Stimulated activated CD4-positive, alpha-beta T cell treated with anti-CD3 and anti-CD28 coated beads, Interleukin-15, amount 100 ng/mL, for 24 hours (primary cell): ENCODE results near the gene LTB.
A peak's percentile ranks its signal among the peaks of the same experiment; 100 is the strongest.
"Not testable (repeated sequence)": the region's sequence is repeated elsewhere in the genome, so short reads cannot be mapped to it uniquely, and the experiment has no call there.

Experiments used
- DNase-seq: peaks from one replicate; pipeline ENCODE4 v3.0.0-alpha.2; 2020

The LTB gene

DNA sequence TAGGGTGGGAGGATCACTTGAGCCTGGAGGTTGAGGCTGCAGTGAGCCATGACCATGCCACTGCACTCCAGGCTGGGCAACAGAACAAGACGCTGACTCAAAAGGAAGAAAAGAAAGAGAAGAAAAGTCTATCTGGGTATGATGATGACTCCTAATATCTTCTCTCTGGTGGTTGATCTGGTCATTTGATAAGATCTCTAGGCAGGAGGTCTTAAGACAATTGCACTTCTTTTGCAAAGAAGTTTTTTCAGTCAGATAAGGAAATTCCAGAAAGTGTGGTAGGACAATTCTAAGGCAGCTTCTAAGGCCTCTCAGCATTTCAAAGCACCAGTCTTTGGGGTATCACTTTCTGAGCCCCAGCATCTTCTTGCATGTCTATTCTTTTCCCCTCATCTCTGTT is 25.1 kb upstream of the LTB start:
- no peak for DNase-seq

DNA sequence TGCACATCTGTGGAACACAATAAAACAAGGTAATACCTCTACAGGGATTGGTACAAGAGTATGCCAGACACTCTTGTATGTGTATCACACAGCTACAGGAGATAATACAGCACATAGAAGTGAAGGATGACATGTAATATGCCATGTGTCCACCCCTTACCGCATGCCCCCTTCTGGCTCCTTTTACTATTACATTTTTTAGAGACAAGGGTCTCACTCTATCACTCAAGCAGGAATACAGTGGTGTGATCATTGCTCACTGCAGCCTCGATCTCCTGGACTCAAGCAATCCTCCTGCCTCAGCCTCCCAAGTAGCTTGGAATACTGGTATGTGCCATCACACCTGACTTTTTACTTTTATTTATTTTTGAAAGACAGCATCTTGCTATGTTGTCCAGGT is 14.8 kb upstream of the LTB start:
- peak; percentile 54 for DNase-seq

DNA sequence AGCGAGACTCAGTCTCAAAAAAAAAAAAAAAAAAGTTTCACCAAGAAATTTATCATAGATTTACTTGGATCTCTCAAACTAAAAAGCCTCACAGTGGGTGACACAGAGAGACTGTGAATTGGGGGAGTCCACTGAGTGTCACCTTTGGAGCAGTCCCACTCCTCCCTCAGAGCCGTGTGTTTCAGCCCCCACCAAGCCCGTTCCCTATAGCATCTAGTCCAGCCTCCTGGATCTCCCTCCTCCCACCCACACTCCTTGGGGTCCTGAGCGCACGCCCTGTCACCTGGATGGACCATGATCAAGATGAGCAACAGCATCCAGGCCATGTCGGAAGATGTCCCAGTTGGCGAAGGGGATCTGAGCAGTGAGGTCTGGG is 10.2 kb upstream of the LTB start:
- DNase-seq, result no peak

DNA sequence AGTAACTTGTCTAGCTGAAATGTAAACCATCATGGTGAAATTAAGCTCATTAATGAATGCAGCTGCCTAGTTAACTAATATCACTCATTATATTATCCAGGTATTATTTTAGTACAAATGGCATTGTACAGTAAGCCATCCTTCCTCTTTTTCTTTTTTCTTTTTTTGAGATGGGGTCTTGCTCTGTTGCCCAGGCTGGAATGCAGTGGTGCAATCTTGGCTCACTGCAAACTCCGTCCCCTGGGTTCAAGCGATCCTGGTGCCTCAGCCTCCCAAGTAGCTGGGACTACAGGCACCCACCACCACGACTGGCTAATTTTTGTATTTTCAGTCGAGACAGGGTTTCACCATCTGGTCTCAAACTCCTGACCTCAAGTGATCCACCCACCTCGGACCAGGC is 8.5 kb upstream of the LTB start:
- DNase-seq, result not testable (repeated sequence)

DNA sequence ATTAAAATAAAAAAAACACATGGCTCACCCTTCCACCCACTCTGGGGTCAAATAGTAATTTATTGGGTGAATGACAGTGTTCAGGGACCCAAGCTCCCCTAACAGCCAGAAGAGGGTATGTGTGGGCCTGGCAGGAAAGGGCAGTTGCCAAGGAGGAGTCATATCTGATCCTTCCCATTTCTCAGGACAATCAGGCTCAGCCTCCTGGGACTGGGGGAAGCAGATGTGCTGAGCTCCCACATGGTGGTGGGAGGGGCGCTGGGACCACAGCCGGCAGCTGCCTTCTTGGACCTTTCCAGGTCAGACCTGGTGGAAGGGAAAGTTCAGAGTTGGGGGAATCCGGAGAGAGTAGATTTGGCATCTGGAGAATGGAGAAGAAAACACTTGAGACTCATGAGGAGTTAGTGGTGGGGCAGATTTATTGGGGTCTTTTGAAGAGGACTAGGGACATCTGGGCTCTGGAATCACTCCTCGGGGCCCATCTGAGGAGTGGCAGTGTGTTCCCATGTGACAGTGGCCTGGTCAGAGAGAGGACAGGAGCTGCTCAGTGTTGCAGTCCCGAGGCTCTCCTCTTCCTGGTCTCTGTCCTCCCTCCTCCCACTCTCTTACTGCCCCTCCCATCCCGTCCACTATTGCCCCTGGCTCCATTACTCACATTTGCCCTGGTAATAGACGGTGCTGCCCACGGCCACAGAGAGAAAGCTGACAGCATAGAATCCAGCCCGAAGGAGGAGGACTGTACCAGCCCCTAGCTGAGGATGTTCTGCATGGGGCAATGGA is 6.8 kb upstream of the LTB start:
- no peak for DNase-seq

DNA sequence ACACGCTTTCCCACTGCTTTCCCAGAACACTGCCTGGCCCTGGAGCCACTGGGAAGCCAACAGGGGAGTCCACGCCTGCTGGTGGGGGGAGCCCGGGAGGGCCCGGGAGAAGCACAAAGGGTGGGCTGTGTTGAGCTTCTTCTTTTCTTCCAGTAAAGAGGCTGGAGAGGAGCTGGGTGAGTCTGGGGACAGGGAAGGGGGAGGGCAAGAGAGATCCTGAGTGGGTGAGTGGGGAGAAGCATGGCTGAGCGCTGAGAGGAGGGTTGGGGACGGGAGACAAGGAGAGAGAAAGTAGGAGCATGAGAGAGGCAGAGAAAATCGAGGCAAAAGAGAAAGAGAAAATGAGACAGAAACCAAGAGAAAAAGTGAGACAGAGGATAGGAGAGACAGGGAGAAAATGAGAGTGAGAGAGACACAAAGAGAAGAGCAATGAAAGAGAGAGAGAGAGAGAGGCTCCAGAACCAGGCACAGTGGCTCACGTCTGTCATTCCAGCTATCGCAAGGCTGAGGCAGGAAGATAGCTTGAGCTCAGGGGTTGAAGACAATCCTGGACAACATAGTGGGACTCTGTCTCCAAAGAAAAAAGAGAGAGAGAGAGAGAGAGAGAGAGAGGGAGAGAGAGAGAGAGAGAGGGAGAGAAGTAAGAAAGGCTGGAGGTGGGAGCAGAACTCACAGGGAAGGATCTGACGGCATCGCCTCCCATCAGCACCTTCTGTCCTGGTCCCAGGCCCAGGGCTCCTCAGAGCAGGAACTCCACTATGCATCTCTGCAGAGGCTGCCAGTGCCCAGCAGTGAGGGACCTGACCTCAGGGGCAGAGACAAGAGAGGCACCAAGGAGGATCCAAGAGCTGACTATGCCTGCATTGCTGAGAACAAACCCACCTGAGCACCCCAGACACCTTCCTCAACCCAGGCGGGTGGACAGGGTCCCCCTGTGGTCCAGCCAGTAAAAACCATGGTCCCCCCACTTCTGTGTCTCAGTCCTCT is 5.9 kb upstream of the LTB start:
- no peak for DNase-seq

DNA sequence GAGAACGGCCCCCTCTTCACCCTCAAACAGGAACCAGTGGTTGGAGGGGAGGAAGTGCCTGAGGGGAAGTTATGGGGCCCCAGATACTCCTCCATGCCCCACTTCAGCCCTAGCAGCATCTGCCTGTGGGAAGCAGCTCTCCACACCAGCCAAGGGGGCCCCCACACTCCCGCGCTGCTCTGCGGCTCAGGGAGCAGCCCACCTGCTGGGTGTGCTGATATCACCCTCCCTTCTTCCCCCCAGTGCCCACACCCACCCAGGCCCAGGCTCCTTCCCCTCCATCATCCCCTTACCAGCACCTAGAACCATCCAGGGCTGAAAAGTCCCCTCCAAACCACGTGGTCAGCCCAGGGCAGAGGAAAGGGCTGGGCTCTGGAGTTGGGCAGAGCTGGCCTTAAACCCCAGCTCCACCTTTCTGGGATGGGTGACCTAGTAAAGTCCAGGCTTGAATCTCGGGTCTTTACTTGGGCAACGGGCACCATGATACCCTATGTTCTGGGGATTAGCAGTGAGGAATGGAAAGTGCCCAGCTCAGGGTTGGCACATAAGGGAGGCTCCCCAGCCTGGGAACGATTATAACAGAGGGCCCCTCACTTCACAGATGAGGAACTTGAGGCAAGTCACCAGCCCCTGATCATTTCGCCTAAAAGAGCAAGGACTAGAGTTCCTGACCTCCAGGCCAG is 4.5 kb upstream of the LTB start:
- peak; percentile 27 for DNase-seq

DNA sequence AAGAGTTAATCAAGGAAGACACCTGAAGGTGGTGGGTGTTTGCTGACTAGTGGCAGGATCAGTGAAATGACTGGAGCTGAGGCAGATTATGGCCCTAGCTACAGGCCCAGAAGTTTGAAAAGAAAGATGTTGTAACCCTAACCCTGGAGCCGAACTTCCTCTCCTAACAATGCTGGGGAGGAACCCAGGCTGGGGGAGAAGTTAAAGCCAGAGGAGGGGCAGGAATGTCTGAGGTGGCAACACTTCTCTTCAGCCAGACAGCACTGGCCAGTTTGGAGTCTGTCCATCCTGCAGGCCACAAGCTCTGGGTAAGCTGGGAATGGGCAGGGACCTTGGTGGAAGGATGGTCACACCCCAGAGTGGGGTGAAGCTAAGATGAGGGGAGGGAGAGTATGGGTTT is 3.8 kb upstream of the LTB start, which contains the start of gene LST1:
LST1 (plus strand) TSS at position 270 of the 400 bp plus-strand sequence. CDS start 1,023 bp downstream, outside the sequence.
- no peak for DNase-seq

DNA sequence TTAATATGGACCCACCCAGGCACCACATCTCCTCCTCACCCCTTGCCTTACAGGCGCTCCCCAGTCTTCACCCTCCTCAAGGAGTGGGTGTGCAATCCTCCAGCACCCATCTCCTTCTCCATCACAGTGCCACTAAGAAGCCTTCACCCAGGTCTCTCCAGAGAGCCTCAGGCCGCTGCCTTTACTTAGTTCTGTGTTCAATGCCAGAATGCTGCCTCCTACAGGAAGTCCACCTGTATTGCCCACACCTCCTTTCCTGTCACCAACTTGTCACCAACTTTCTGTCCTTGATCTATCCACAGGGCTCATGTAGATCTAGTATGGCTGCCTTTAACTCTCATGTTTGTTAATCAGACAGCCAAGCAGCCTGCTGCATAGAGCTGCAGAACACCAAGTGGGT is 3.3 kb upstream of the LTB start:
- DNase-seq, result peak; percentile 70

DNA sequence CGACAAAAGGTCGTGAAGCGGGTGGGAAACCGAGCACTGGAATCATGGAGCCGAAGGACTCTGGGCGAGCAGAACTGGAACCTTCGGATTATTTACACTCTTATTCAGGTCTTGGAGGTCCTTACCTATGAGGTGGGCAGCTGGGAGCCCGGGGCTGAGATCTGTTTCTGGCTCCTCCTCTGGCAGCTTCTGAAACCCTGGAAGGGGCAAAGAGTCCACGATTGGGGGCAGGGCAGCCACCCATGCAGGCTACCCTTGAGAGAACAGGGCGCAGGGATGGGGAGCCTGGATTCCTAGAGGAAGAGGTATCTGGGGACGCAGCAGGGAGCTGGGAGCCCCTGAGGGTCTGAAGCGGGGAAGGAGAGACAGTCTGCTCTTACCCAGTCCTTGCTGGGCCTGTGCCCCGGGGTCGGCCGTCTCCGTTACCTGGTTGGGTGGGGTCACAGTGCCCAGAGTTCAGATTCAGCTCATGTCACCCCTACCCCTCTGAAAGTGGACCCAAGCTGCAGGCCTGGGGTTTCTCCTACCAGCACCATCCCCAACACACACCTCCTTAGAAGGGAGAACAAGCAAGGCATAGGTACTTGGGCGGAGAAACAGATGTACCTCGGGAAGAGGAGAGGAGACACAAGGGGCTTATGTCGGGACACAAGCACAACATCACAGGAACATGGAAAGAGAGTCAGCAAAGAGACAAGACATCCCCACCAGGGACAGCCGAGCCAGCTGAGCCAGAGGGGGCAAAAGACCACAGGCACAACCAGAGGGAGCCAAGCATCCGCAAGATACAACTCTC is 592 bp downstream of the LTB start:
- DNase-seq, result peak; percentile 55

DNA sequence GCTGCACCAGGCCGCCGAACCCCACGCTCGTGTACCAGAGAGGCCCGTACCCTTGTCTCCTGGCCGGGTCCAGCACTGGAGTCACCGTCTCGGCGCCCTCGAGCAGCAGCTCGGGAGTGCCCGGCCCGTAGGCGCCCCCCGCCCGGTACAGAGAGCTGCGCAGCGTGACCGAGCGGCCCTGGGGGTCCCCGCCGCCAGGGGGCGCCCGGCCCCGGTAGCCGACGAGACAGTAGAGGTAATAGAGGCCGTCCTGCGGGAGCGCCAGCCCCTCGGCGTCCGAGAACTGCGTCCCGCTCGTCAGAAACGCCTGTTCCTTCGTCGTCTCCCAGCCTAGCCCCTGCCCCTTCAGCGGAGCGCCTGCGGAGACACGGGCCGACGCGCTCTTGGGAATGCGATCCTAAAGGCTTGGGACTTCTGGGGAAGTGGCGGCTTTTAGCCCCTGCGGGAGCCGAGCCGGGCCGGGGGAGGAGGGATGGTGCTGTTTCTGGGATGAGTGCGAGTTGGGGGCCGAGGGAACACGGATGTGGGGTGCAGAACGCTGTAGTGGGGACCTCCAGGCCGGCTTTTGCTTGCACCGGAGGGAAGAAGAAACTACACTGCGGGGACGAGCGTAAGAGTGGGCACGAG is 1.3 kb downstream of the LTB start:
- peak; percentile 93 for DNase-seq

DNA sequence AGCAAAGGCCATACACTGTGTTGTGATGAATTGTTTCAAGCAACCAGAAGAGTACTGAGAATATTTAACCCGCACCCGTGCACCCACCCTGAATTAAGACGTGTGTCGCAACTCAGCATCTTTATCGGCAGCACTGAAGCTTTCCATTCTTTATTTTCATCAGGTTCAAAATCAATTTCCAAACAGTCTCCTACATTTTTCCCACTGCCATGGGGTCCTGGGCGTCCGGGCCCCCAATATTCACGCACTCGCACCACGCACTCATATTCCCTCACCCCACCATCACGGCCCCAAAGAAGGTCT is 1.8 kb downstream of the LTB start:
- no peak for DNase-seq

DNA sequence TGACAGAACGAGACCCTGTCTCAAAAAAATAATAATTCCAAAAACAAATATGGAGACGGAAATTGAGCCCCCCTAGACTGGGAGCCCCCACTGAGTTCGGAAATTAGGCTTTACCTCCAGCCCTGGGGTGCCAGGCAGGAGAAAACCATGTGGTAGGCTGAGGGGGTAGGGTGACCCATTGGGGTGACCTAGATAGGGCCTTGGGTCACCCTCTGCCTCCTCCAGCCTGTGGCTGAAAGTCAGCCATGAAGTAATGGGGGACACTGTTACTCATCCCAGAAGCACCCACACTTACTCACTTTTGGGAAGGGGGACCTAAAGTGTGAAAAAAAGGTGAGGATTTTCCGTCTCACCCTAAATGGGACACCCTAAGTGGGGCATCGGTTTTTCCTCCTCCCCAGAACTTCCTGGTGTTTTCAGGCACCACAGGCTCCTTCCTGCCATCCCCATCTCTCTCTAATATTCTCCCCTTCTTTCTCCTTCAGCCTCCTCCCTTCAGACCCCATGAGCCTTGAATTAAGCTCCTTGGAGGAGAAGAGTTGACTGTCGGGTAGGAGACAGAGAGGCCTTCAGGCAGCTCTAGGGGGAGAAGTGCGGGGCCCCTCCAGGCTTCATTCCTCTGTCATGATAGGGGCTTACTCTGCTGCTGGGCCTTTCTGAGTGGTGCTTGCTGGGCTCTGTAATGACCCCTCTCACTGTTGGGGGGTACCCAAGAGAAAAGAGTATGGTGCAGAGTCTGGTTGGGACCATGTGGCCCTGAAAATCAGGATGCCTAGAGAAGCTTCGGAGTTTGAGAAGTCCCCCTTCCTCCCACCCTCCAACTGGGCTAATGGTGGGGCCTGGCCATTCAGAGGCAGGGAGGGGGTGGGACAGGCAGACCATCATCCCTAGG is 2.4 kb downstream of the LTB start:
- DNase-seq, result peak; percentile 69

DNA sequence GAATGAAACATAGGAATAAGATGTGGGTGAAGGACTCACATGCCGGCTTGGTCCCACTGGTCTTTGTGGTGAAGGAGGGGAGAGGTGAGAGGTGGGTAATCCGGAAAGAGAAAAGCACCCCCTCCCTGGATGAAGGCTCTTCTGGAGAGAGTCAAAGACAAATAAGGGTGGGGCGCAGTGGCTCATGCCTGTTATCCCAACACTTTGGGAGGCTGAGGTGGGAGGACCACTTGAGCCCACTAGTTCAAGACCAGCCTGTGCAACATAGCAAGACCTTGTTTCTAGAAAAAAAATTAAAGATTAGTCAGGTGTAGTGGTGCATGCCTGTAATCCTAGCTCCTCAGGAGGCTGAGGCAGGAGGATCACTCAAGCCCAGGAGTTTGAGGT is 3.1 kb downstream of the LTB start:
- peak; percentile 62 for DNase-seq

DNA sequence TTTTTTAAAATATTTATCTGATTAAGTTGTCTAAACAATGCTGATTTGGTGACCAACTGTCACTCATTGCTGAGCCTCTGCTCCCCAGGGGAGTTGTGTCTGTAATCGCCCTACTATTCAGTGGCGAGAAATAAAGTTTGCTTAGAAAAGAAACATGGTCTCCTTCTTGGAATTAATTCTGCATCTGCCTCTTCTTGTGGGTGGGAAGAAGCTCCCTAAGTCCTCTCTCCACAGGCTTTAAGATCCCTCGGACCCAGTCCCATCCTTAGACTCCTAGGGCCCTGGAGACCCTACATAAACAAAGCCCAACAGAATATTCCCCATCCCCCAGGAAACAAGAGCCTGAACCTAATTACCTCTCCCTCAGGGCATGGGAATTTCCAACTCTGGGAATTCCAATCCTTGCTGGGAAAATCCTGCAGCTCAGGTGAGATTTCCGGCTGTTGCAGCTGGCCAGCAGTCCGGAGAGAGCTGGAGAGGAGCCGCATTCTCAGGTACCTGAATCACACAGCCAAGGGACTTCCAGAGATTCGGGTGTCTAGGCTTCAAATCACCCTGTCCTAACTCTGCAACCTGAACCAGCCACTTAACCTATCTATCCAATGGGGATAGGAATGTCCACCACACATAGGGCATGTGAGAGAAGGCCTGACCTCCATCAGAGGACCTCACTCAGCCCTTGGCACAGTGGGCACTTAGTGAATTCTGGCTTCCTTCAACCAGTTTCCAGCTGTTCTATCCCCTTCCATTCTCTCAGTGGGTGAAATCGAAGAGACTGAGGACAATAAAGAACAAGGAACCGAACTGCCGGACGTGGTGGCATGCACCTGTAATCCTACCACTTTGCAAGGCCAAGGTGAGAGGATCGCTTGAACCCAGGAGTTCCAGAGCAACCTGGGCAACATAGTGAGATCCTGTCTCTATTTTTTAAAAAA is 3.8 kb downstream of the LTB start:
- peak; percentile 63 for DNase-seq

DNA sequence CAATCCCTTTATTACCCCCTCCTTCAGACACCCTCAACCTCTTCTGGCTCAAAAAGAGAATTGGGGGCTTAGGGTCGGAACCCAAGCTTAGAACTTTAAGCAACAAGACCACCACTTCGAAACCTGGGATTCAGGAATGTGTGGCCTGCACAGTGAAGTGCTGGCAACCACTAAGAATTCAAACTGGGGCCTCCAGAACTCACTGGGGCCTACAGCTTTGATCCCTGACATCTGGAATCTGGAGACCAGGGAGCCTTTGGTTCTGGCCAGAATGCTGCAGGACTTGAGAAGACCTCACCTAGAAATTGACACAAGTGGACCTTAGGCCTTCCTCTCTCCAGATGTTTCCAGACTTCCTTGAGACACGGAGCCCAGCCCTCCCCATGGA is 4.7 kb downstream of the LTB start:
- peak; percentile 43 for DNase-seq

DNA sequence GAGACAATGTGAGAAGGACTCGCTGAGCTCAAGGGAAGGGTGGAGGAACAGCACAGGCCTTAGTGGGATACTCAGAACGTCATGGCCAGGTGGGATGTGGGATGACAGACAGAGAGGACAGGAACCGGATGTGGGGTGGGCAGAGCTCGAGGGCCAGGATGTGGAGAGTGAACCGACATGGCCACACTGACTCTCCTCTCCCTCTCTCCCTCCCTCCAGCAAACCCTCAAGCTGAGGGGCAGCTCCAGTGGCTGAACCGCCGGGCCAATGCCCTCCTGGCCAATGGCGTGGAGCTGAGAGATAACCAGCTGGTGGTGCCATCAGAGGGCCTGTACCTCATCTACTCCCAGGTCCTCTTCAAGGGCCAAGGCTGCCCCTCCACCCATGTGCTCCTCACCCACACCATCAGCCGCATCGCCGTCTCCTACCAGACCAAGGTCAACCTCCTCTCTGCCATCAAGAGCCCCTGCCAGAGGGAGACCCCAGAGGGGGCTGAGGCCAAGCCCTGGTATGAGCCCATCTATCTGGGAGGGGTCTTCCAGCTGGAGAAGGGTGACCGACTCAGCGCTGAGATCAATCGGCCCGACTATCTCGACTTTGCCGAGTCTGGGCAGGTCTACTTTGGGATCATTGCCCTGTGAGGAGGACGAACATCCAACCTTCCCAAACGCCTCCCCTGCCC is 5.2 kb downstream of the LTB start:
- peak; percentile 78 for DNase-seq

DNA sequence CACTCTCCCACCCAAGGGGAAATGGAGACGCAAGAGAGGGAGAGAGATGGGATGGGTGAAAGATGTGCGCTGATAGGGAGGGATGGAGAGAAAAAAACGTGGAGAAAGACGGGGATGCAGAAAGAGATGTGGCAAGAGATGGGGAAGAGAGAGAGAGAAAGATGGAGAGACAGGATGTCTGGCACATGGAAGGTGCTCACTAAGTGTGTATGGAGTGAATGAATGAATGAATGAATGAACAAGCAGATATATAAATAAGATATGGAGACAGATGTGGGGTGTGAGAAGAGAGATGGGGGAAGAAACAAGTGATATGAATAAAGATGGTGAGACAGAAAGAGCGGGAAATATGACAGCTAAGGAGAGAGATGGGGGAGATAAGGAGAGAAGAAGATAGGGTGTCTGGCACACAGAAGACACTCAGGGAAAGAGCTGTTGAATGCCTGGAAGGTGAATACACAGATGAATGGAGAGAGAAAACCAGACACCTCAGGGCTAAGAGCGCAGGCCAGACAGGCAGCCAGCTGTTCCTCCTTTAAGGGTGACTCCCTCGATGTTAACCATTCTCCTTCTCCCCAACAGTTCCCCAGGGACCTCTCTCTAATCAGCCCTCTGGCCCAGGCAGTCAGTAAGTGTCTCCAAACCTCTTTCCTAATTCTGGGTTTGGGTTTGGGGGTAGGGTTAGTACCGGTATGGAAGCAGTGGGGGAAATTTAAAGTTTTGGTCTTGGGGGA is 6.1 kb downstream of the LTB start:
- peak; percentile 33 for DNase-seq
